GM23338 (cell line): Measurements from ENCODE around the gene MAP1S. TPM values are rescaled to one million over a fixed set of nuclear protein-coding genes. Genes with fewer than 3 reads are reported as not detected.

Source experiments
- ATAC-seq: fragments of 200-7000 bp; cut with Tn5 transposase; 3 replicates; pipeline ENCODE4 v1.9.1; 2020
- DNase-seq: peaks from one replicate; pipeline ENCODE4 v3.0.0-alpha.2; 2015; ENCODE audit warnings: low spot score
- H2AFZ ChIP-seq: fragments of 200-600 bp; sonication (generic); 2 replicates; pipeline ENCODE4 v1.8.0; 2016; ENCODE audit warnings: antibody characterized with exemption, mild to moderate bottlenecking, moderate library complexity
- H3F3A ChIP-seq: fragments of 200-600 bp; sonication (generic); replicated peaks from 2 replicates; pipeline ENCODE4 v1.8.0; 2017; ENCODE audit warnings: antibody characterized with exemption, mixed run types, low read depth
- H3K27ac ChIP-seq: fragments of 200-600 bp; sonication (generic); 2 replicates; pipeline ENCODE4 v1.6.1; 2016; ENCODE audit warnings: low read depth
- H3K27me3 ChIP-seq: fragments of 200-600 bp; sonication (generic); 2 replicates; pipeline ENCODE4 v1.8.0; 2016; ENCODE audit warnings: mild to moderate bottlenecking, mixed run types, moderate library complexity; ENCODE audit not compliant: insufficient read depth
- H3K36me3 ChIP-seq: fragments of 200-600 bp; sonication (generic); 2 replicates; pipeline ENCODE4 v1.8.0; 2016; ENCODE audit warnings: mild to moderate bottlenecking; ENCODE audit not compliant: insufficient read depth
- H3K4me1 ChIP-seq: fragments of 200-600 bp; sonication (generic); 2 replicates; pipeline ENCODE4 v1.8.0; 2016; ENCODE audit warnings: mild to moderate bottlenecking, moderate library complexity; ENCODE audit not compliant: insufficient read depth
- H3K4me2 ChIP-seq: fragments of 200-600 bp; sonication (generic); 2 replicates; pipeline ENCODE4 v1.7.1; 2017; ENCODE audit warnings: mixed run types
- H3K4me3 ChIP-seq: fragments of 200-600 bp; sonication (generic); 2 replicates; pipeline ENCODE4 v1.6.1; 2016; ENCODE audit warnings: mixed run types
- H3K79me2 ChIP-seq: fragments of 200-600 bp; sonication (generic); replicated peaks from 2 replicates; pipeline ENCODE4 v1.8.0; 2017; ENCODE audit warnings: mild to moderate bottlenecking; ENCODE audit not compliant: insufficient read depth
- H3K9me2 ChIP-seq: fragments of 200-600 bp; sonication (generic); 2 replicates; pipeline ENCODE4 v1.8.0; 2017; ENCODE audit not compliant: insufficient read depth
- H4K20me1 ChIP-seq: fragments of 200-600 bp; sonication (generic); replicated peaks from 2 replicates; pipeline ENCODE4 v1.8.0; 2017; ENCODE audit warnings: mild to moderate bottlenecking; ENCODE audit not compliant: insufficient read depth
- H3K27ac Mint-ChIP-seq: 2 replicates; pipeline ENCODE4 v1.8.0; 2020; ENCODE audit warnings: inconsistent platforms, mild to moderate bottlenecking, moderate library complexity, mixed read lengths
- H3K27me3 Mint-ChIP-seq: 3 replicates; pipeline ENCODE4 v1.8.0; 2022; ENCODE audit warnings: low read depth, mild to moderate bottlenecking, moderate library complexity, mixed read lengths, inconsistent platforms; ENCODE audit not compliant: insufficient read depth, poor library complexity
- H3K36me3 Mint-ChIP-seq: 3 replicates; pipeline ENCODE4 v1.8.0; 2021; ENCODE audit warnings: low read depth, mild to moderate bottlenecking, inconsistent platforms, moderate library complexity, mixed read lengths
- H3K4me1 Mint-ChIP-seq: 3 replicates; pipeline ENCODE4 v1.8.0; 2020; ENCODE audit warnings: mild to moderate bottlenecking, inconsistent platforms, mixed read lengths
- H3K4me3 Mint-ChIP-seq: 3 replicates; pipeline ENCODE4 v1.8.0; 2021; ENCODE audit warnings: moderate library complexity, mild to moderate bottlenecking, inconsistent platforms, mixed read lengths
- H3K9me3 Mint-ChIP-seq: 3 replicates; pipeline ENCODE4 v1.8.0; 2020; ENCODE audit warnings: moderate library complexity, mild to moderate bottlenecking, inconsistent platforms, mixed read lengths
- ETS1 ChIP-seq: IDR thresholded peaks from 2 replicates; pipeline ENCODE4 v1.6.1; 2016; ENCODE audit warnings: antibody characterized with exemption
- EZH2 ChIP-seq: fragments of 200-600 bp; sonication (generic); IDR thresholded peaks from one replicate; pipeline ENCODE4 v1.8.0; 2017; ENCODE audit warnings: antibody characterized with exemption, mild to moderate bottlenecking, low read depth; ENCODE audit not compliant: unreplicated experiment
- EZH2phosphoT487 ChIP-seq: fragments of 200-600 bp; sonication (generic); IDR thresholded peaks from one replicate; pipeline ENCODE4 v1.8.1; 2018; ENCODE audit warnings: antibody characterized with exemption; ENCODE audit not compliant: unreplicated experiment
- JUNB ChIP-seq: IDR thresholded peaks from one replicate; pipeline ENCODE4 v1.6.1; 2016; ENCODE audit warnings: antibody characterized with exemption; ENCODE audit not compliant: unreplicated experiment
- NANOG ChIP-seq: IDR thresholded peaks from 2 replicates; pipeline ENCODE4 v1.6.1; 2016; ENCODE audit warnings: antibody characterized with exemption, borderline replicate concordance
- POLR2AphosphoS5 ChIP-seq: IDR thresholded peaks from 2 replicates; pipeline ENCODE4 v1.6.1; 2016; ENCODE audit warnings: antibody characterized with exemption, low read depth
- REST ChIP-seq: IDR thresholded peaks from one replicate; pipeline ENCODE4 v1.6.1; 2018; ENCODE audit warnings: antibody characterized with exemption; ENCODE audit not compliant: unreplicated experiment
- STAT1 ChIP-seq: IDR thresholded peaks from one replicate; pipeline ENCODE4 v1.6.1; 2016; ENCODE audit warnings: antibody characterized with exemption; ENCODE audit not compliant: unreplicated experiment
- ZNF114 ChIP-seq: fragments of 250-450 bp; sonication (Bioruptor Pico); IDR thresholded peaks from 2 replicates; pipeline ENCODE4 v1.5.0; 2020; ENCODE audit warnings: mild to moderate bottlenecking, moderate library complexity
- ZNF331 ChIP-seq: fragments of 250-450 bp; sonication (Bioruptor Pico); IDR thresholded peaks from 2 replicates; pipeline ENCODE4 v1.5.0; 2020; ENCODE audit warnings: low read depth, mild to moderate bottlenecking, moderate library complexity
- ZNF462 ChIP-seq: fragments of 250-450 bp; sonication (Bioruptor Pico); IDR thresholded peaks from 2 replicates; pipeline ENCODE4 v1.5.0; 2020; ENCODE audit warnings: mild to moderate bottlenecking, moderate library complexity
- polyA plus RNA-seq: library from polyadenylated mRNA; unstranded; fragments of >200 nt; fragmentation: Nextera tagmentation; extraction: Ambion mirVana; gene quantifications from 2 replicates; pipeline ENCODE4 v1.2.1, GENCODE V29; 2016
- total RNA-seq: library from RNA; depleted of rRNA; stranded (reverse); fragments of >200 nt; shearing (Covaris generic); gene quantifications from 2 replicates; pipeline ENCODE4 v1.2.3, GENCODE V29; 2014

The MAP1S gene
- total and polyA plus RNA-seq, 2 experiments from 2014 or later = 102 to 104 TPM

- H3K9me3 Mint-ChIP-seq = no peaks in the 10 kb centered on the region
- H3F3A ChIP-seq = 0 out of 2 replicates have a peak, but pooled peaks cover 2% of the 10 kb centered on the region
- no peak within 1 kb of the TSS for H3K4me3 ChIP-seq
- H4K20me1 ChIP-seq = no peaks in the 10 kb centered on the region
- H3K4me3 Mint-ChIP-seq = no peak within 1 kb of the TSS
- H3K4me1 ChIP-seq = no peaks in the 10 kb centered on the region; the same call in 1 of the 2 replicates
- H3K4me2 ChIP-seq = no peak within 1 kb of the TSS
- H3K36me3 Mint-ChIP-seq = peaks cover 2% of the 10 kb centered on the region; the same call in 1 of the 3 replicates
- no peak within 1 kb of the TSS; the same call in 1 of the 2 replicates for H3K27ac Mint-ChIP-seq
- no peak within 1 kb of the TSS for H3K27ac ChIP-seq
- DNase-seq = no peak
- no peaks in the 10 kb centered on the region for H3K9me2 ChIP-seq
- peaks cover 14% of the 10 kb centered on the region for H3K27me3 Mint-ChIP-seq
- TF ChIP-seq ZNF331 (CRISPR knock-in tag) = no peak
- TF ChIP-seq STAT1 = no peak
- no peak for TF ChIP-seq ETS1
- no peak for TF ChIP-seq NANOG
- no peak for TF ChIP-seq POLR2AphosphoS5
- TF ChIP-seq REST = no peak
- TF ChIP-seq ZNF114 (CRISPR knock-in tag) = no peak
- TF ChIP-seq EZH2 = no peak
- TF ChIP-seq EZH2phosphoT487 = no peak
- no peak for TF ChIP-seq JUNB
- no peak for TF ChIP-seq ZNF462 (CRISPR knock-in tag)
- H2AFZ ChIP-seq = no peak within 1 kb of the TSS
- no peak for ATAC-seq
- H3K4me1 Mint-ChIP-seq = peaks cover 19% of the 10 kb centered on the region
- no peaks in the 10 kb centered on the region for H3K36me3 ChIP-seq
- H3K27me3 ChIP-seq = no peaks in the 10 kb centered on the region
- no peaks in the 10 kb centered on the region for H3K79me2 ChIP-seq
Observed at GRCh38 chr19:17751103-17751911, 32.0 kb downstream of the MAP1S start, which contains the start of gene FCHO1. Gene FCHO1, plus strand, starts transcription at chr19:17751477. Its CDS starts 3,688 bp downstream, at chr19:17755165.
